HEK293 (cell line): ENCODE results near the gene SMTNL2.
A peak's percentile ranks its signal among the peaks of the same experiment; 100 is the strongest.

Experiments
- CTCF ChIA-PET: fragments of 350-600 bp; formaldehyde crosslinking; extraction: SDS; loops from one replicate; lab custom pipeline; 2021; ENCODE audit warnings: antibody characterized with exemption; lab: Yijun Ruan, JAX
- POLR2A ChIA-PET: fragments of 300-600 bp; formaldehyde crosslinking; extraction: SDS; loops from one replicate; lab custom pipeline; 2020; ENCODE audit warnings: antibody characterized with exemption, inconsistent platforms; lab: Yijun Ruan, JAX
- H3K27ac ChIP-seq: fragments of 200-500 bp; sonication (Bioruptor generic); 2 replicates; pipeline ENCODE4 v1.5.1; 2014; ENCODE audit warnings: low read depth, low read length, control low read depth, inconsistent platforms; ENCODE audit errors: extremely low read depth
- H3K36me3 ChIP-seq, 2 experiments: fragments of 200-500 bp in 1 of 2; sonication (Bioruptor generic) in 1 of 2; 1 replicate in 1 of 2; 2 replicates in 1 of 2; pipeline ENCODE4 v1.5.1; 2014 to 2017; ENCODE audit warnings: inconsistent platforms in 2 of 2, low read length in 2 of 2; ENCODE audit not compliant: control insufficient read depth in 2 of 2, insufficient read depth in 1 of 2
- H3K4me1 ChIP-seq: fragments of 200-500 bp; sonication (Bioruptor generic); 2 replicates; pipeline ENCODE4 v1.5.1; 2014; ENCODE audit warnings: mild to moderate bottlenecking, low read length, inconsistent platforms; ENCODE audit not compliant: control insufficient read depth, insufficient read depth
- H3K4me3 ChIP-seq: 2 replicates; pipeline ENCODE4 v1.5.1; 2011; ENCODE audit warnings: low read depth, mild to moderate bottlenecking, control low read depth, low read length, moderate library complexity
- H3K9me3 ChIP-seq: fragments of 200-500 bp; sonication (Bioruptor generic); 2 replicates; pipeline ENCODE4 v1.5.1; 2014; ENCODE audit warnings: low read depth, low read length, inconsistent platforms; ENCODE audit not compliant: control insufficient read depth, insufficient read depth
- BCL6B ChIP-seq: fragments of 450-650 bp; formaldehyde crosslinking; IDR thresholded peaks from 2 replicates; pipeline ENCODE4 v1.5.1; 2017; ENCODE audit warnings: missing biosample characterization, missing genetic modification characterization
- GLI4 ChIP-seq: fragments of 450-650 bp; formaldehyde crosslinking; IDR thresholded peaks from 2 replicates; pipeline ENCODE4 v1.5.1; 2016; ENCODE audit warnings: missing biosample characterization, missing genetic modification characterization
- IKZF3 ChIP-seq: fragments of 450-650 bp; IDR thresholded peaks from 2 replicates; pipeline ENCODE4 v1.5.0; 2018; ENCODE audit warnings: missing biosample characterization, mild to moderate bottlenecking, missing genetic modification characterization, moderate library complexity
- KLF1 ChIP-seq: fragments of 450-650 bp; formaldehyde crosslinking; IDR thresholded peaks from 2 replicates; pipeline ENCODE4 v1.5.1; 2016; ENCODE audit warnings: missing biosample characterization, missing genetic modification characterization
- KLF8 ChIP-seq: fragments of 450-650 bp; formaldehyde crosslinking; IDR thresholded peaks from 2 replicates; pipeline ENCODE4 v1.5.1; 2016; ENCODE audit warnings: missing biosample characterization, missing genetic modification characterization
- OSR2 ChIP-seq: fragments of 450-650 bp; formaldehyde crosslinking; IDR thresholded peaks from 2 replicates; pipeline ENCODE4 v1.5.1; 2016; ENCODE audit warnings: missing biosample characterization, missing genetic modification characterization
- PRDM1 ChIP-seq: fragments of 450-650 bp; formaldehyde crosslinking; IDR thresholded peaks from 2 replicates; pipeline ENCODE4; 2016; ENCODE audit warnings: missing biosample characterization, missing genetic modification characterization
- REST ChIP-seq: fragments of 450-650 bp; formaldehyde crosslinking; IDR thresholded peaks from 2 replicates; pipeline ENCODE4 v1.5.1; 2016; ENCODE audit warnings: missing biosample characterization, missing genetic modification characterization
- SCRT2 ChIP-seq: fragments of 450-650 bp; formaldehyde crosslinking; IDR thresholded peaks from 2 replicates; pipeline ENCODE4 v1.5.1; 2016; ENCODE audit warnings: missing biosample characterization, missing genetic modification characterization
- SETDB1 ChIP-seq: IDR thresholded peaks from one replicate; pipeline ENCODE4 v1.6.1; 2017; ENCODE audit warnings: mild to moderate bottlenecking, low read length, moderate library complexity, mixed read lengths; ENCODE audit not compliant: insufficient read length
- ZBTB48 ChIP-seq: fragments of 450-650 bp; formaldehyde crosslinking; IDR thresholded peaks from 2 replicates; pipeline ENCODE4 v1.5.1; 2016; ENCODE audit warnings: missing biosample characterization, missing genetic modification characterization
- ZBTB8A ChIP-seq: fragments of 450-650 bp; formaldehyde crosslinking; IDR thresholded peaks from 2 replicates; pipeline ENCODE4 v1.5.1; 2016; ENCODE audit warnings: missing biosample characterization, missing genetic modification characterization
- ZNF138 ChIP-seq: fragments of 450-650 bp; formaldehyde crosslinking; IDR thresholded peaks from 2 replicates; pipeline ENCODE4 v1.5.1; 2016; ENCODE audit warnings: missing biosample characterization, missing genetic modification characterization, borderline replicate concordance
- ZNF16 ChIP-seq: fragments of 450-650 bp; formaldehyde crosslinking; IDR thresholded peaks from 2 replicates; pipeline ENCODE4 v1.5.1; 2016; ENCODE audit warnings: low read depth, missing biosample characterization, missing genetic modification characterization
- ZNF175 ChIP-seq: fragments of 450-650 bp; formaldehyde crosslinking; IDR thresholded peaks from 2 replicates; pipeline ENCODE4 v1.5.1; 2016; ENCODE audit warnings: missing biosample characterization, missing genetic modification characterization
- ZNF214 ChIP-seq: fragments of 450-650 bp; formaldehyde crosslinking; IDR thresholded peaks from 2 replicates; pipeline ENCODE4 v1.5.1; 2017; ENCODE audit warnings: missing biosample characterization, mild to moderate bottlenecking, missing genetic modification characterization, borderline replicate concordance
- ZNF302 ChIP-seq: fragments of 450-650 bp; formaldehyde crosslinking; IDR thresholded peaks from 2 replicates; pipeline ENCODE4 v1.5.1; 2016; ENCODE audit warnings: missing biosample characterization, missing genetic modification characterization, low read depth
- ZNF558 ChIP-seq: fragments of 450-650 bp; formaldehyde crosslinking; IDR thresholded peaks from 2 replicates; pipeline ENCODE4 v1.5.1; 2016; ENCODE audit warnings: missing biosample characterization, missing genetic modification characterization
- ZNF600 ChIP-seq: fragments of 450-650 bp; formaldehyde crosslinking; IDR thresholded peaks from 2 replicates; pipeline ENCODE4 v1.5.1; 2016; ENCODE audit warnings: missing biosample characterization, missing genetic modification characterization
- ZNF768 ChIP-seq: fragments of 450-650 bp; formaldehyde crosslinking; IDR thresholded peaks from 2 replicates; pipeline ENCODE4 v1.5.1; 2018; ENCODE audit warnings: missing biosample characterization, mild to moderate bottlenecking, missing genetic modification characterization
- TF ChIP-seq, protein P1 (sequence below): fragments of 450-650 bp; formaldehyde crosslinking; IDR thresholded peaks from 2 replicates; pipeline ENCODE4 v1.5.1; 2016; ENCODE audit warnings: missing biosample characterization, missing genetic modification characterization
- TF ChIP-seq, protein P2 (sequence below): fragments of 450-650 bp; formaldehyde crosslinking; optimal IDR thresholded peaks from 2 replicates; pipeline ENCODE3; 2016; ENCODE audit warnings: missing biosample characterization, mild to moderate bottlenecking, missing genetic modification characterization
- TF ChIP-seq, protein P3 (sequence below): fragments of 450-650 bp; formaldehyde crosslinking; IDR thresholded peaks from 2 replicates; pipeline ENCODE4 v1.5.1; 2016; ENCODE audit warnings: missing biosample characterization, missing genetic modification characterization
- TF ChIP-seq, protein P4 (sequence below): fragments of 450-650 bp; formaldehyde crosslinking; IDR thresholded peaks from 2 replicates; pipeline ENCODE4 v1.5.1; 2016; ENCODE audit warnings: missing biosample characterization, missing genetic modification characterization, borderline replicate concordance

Gene SMTNL2

GRCh38 chr17:4600563-4600962, 16.2 kb downstream of the SMTNL2 start:
- peak overlapping the region; percentile 57; the same call in 1 of the 2 replicates for H3K27ac ChIP-seq
- H3K9me3 ChIP-seq, result no peaks in the 10 kb centered on the region
- CTCF ChIA-PET, result interaction anchor here (0.6 to 4.2 kb wide), 7 partner anchors 9 to 62 kb away, joined by 3 to 22 read pairs (median 3); no protein-coding TSS in a partner anchor
- H3K36me3 ChIP-seq, result no peaks in the 10 kb centered on the region
- H3K4me3 ChIP-seq, result no peak overlapping the region
- POLR2A ChIA-PET, result interaction anchor here (2.9 kb wide), 1 partner anchor 16 kb away, joined by 12 read pairs; the partner anchor contains the start of gene SMTNL2
- H3K4me1 ChIP-seq, result peaks cover 27% of the 10 kb centered on the region
- TF ChIP-seq ZNF600 (tag by site-specific recombination) (peak; percentile 36; the same call in 1 of the 2 replicates), ZNF558 (tag by site-specific recombination) (no peak), GLI4 (tag by site-specific recombination) (no peak), ZBTB48 (0 out of 2 replicates have a peak, but pooled peaks have one; percentile 6), KLF8 (tag by site-specific recombination) (no peak), KLF1 (tag by site-specific recombination) (no peak), IKZF3 (tag by site-specific recombination) (peak; percentile 10; the same call in 1 of the 2 replicates), PRDM1 (tag by site-specific recombination) (no peak), ZNF138 (tag by site-specific recombination) (no peak), ZNF16 (no peak), ZNF175 (tag by site-specific recombination) (no peak), OSR2 (tag by site-specific recombination) (peak; percentile 70; the same call in 1 of the 2 replicates), ZNF214 (no peak), ZNF768 (tag by site-specific recombination) (no peak), REST (tag by site-specific recombination) (no peak), BCL6B (tag by site-specific recombination) (no peak), SCRT2 (tag by site-specific recombination) (no peak), ZNF302 (tag by site-specific recombination) (no peak), SETDB1 (no peak), ZBTB8A (tag by site-specific recombination) (peak; percentile 37; the same call in 1 of the 2 replicates)
- TF ChIP-seq, protein P1, sequence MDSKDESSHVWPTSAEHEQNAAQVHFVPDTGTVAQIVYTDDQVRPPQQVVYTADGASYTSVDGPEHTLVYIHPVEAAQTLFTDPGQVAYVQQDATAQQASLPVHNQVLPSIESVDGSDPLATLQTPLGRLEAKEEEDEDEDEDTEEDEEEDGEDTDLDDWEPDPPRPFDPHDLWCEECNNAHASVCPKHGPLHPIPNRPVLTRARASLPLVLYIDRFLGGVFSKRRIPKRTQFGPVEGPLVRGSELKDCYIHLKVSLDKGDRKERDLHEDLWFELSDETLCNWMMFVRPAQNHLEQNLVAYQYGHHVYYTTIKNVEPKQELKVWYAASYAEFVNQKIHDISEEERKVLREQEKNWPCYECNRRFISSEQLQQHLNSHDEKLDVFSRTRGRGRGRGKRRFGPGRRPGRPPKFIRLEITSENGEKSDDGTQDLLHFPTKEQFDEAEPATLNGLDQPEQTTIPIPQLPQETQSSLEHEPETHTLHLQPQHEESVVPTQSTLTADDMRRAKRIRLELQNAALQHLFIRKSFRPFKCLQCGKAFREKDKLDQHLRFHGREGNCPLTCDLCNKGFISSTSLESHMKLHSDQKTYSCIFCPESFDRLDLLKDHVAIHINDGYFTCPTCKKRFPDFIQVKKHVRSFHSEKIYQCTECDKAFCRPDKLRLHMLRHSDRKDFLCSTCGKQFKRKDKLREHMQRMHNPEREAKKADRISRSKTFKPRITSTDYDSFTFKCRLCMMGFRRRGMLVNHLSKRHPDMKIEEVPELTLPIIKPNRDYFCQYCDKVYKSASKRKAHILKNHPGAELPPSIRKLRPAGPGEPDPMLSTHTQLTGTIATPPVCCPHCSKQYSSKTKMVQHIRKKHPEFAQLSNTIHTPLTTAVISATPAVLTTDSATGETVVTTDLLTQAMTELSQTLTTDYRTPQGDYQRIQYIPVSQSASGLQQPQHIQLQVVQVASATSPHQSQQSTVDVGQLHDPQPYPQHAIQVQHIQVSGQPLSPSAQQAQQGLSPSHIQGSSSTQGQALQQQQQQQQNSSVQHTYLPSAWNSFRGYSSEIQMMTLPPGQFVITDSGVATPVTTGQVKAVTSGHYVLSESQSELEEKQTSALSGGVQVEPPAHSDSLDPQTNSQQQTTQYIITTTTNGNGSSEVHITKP (tag by site-specific recombination), result no peak
- TF ChIP-seq, protein P2, sequence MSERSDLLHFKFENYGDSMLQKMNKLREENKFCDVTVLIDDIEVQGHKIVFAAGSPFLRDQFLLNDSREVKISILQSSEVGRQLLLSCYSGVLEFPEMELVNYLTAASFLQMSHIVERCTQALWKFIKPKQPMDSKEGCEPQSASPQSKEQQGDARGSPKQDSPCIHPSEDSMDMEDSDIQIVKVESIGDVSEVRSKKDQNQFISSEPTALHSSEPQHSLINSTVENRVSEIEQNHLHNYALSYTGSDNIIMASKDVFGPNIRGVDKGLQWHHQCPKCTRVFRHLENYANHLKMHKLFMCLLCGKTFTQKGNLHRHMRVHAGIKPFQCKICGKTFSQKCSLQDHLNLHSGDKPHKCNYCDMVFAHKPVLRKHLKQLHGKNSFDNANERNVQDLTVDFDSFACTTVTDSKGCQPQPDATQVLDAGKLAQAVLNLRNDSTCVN (tag by site-specific recombination), result no peak
- TF ChIP-seq, protein P3, sequence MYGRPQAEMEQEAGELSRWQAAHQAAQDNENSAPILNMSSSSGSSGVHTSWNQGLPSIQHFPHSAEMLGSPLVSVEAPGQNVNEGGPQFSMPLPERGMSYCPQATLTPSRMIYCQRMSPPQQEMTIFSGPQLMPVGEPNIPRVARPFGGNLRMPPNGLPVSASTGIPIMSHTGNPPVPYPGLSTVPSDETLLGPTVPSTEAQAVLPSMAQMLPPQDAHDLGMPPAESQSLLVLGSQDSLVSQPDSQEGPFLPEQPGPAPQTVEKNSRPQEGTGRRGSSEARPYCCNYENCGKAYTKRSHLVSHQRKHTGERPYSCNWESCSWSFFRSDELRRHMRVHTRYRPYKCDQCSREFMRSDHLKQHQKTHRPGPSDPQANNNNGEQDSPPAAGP (tag by site-specific recombination), result no peak
- TF ChIP-seq, protein P4, sequence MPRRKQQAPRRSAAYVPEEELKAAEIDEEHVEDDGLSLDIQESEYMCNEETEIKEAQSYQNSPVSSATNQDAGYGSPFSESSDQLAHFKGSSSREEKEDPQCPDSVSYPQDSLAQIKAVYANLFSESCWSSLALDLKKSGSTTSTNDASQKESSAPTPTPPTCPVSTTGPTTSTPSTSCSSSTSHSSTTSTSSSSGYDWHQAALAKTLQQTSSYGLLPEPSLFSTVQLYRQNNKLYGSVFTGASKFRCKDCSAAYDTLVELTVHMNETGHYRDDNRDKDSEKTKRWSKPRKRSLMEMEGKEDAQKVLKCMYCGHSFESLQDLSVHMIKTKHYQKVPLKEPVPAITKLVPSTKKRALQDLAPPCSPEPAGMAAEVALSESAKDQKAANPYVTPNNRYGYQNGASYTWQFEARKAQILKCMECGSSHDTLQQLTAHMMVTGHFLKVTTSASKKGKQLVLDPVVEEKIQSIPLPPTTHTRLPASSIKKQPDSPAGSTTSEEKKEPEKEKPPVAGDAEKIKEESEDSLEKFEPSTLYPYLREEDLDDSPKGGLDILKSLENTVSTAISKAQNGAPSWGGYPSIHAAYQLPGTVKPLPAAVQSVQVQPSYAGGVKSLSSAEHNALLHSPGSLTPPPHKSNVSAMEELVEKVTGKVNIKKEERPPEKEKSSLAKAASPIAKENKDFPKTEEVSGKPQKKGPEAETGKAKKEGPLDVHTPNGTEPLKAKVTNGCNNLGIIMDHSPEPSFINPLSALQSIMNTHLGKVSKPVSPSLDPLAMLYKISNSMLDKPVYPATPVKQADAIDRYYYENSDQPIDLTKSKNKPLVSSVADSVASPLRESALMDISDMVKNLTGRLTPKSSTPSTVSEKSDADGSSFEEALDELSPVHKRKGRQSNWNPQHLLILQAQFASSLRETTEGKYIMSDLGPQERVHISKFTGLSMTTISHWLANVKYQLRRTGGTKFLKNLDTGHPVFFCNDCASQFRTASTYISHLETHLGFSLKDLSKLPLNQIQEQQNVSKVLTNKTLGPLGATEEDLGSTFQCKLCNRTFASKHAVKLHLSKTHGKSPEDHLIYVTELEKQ (tag by site-specific recombination), result no peak
